ENCODE data around the gene HGS. TPM values are rescaled to one million over a fixed set of nuclear protein-coding genes. Genes with fewer than 3 reads are reported as not detected.
"Not testable (repeated sequence)": the region's sequence is repeated elsewhere in the genome, so short reads cannot be mapped to it uniquely, and the experiment has no call there.

Gene HGS
- total RNA-seq, 1 donor from 2014 or later, result 36.6 TPM

GRCh38 chr17:81717049-81717765 is 33.4 kb downstream of the HGS start:
- no peak for DNase-seq

- no peak for DNase-seq
Observed at GRCh38 chr17:81717766-81718089, 33.9 kb downstream of the HGS start.

- DNase-seq, result no peak
Observed at GRCh38 chr17:81719410-81720266, 35.8 kb downstream of the HGS start.

GRCh38 chr17:81720267-81721071 is 36.7 kb downstream of the HGS start:
- no peak for DNase-seq

GRCh38 chr17:81722184-81723120 is 38.6 kb downstream of the HGS start:
- no peak for DNase-seq

- no peak for DNase-seq
Observed at GRCh38 chr17:81723651-81724209, 39.9 kb downstream of the HGS start.

GRCh38 chr17:81725439-81725838 is 41.6 kb downstream of the HGS start:
- DNase-seq, result no peak

- no peak for DNase-seq
Observed at GRCh38 chr17:81726004-81726403, 42.2 kb downstream of the HGS start.

GRCh38 chr17:81727324-81728031 is 43.7 kb downstream of the HGS start:
- DNase-seq, result no peak

GRCh38 chr17:81733507-81734404 is 49.9 kb downstream of the HGS start:
- peak; percentile 9 for DNase-seq

GRCh38 chr17:81734405-81735263 is 50.8 kb downstream of the HGS start:
- no peak for DNase-seq

GRCh38 chr17:81735264-81736102 is 51.7 kb downstream of the HGS start:
- no peak for DNase-seq

GRCh38 chr17:81737947-81738800 is 54.4 kb downstream of the HGS start:
- no peak for DNase-seq

GRCh38 chr17:81738801-81739393 is 55.1 kb downstream of the HGS start:
- DNase-seq, result no peak

- DNase-seq, result not testable (repeated sequence)
Observed at GRCh38 chr17:81739593-81739992, 55.8 kb downstream of the HGS start.

GRCh38 chr17:81740395-81740961 is 56.7 kb downstream of the HGS start:
- no peak for DNase-seq
